ENCODE results near the gene GMCL2.

GMCL2 gene

GRCh38 chr5:178182158-178182876, 4.9 kb downstream of the GMCL2 start:
- no peak for DNase-seq (ENCODE audit: low read depth)

- DNase-seq (ENCODE audit: low read depth): no peak
Observed at GRCh38 chr5:178180141-178180863, 6.9 kb downstream of the GMCL2 start.

- no peak for DNase-seq (ENCODE audit: low read depth)
Observed at GRCh38 chr5:178177569-178177968, 9.6 kb downstream of the GMCL2 start.

- no peak for DNase-seq (ENCODE audit: low read depth)
Observed at GRCh38 chr5:178176791-178177190, 10.4 kb downstream of the GMCL2 start.

- no peak for DNase-seq (ENCODE audit: low read depth)
Observed at GRCh38 chr5:178174456-178174855, 12.7 kb downstream of the GMCL2 start.

- no peak for DNase-seq (ENCODE audit: low read depth)
Observed at GRCh38 chr5:178170455-178170854, 16.7 kb downstream of the GMCL2 start.

- no peak for DNase-seq (ENCODE audit: low read depth)
Observed at GRCh38 chr5:178165581-178165980, 21.6 kb downstream of the GMCL2 start.

- peak; percentile 88 for DNase-seq (ENCODE audit: low read depth)
Observed at GRCh38 chr5:178163772-178164735, 23.1 kb downstream of the GMCL2 start.

- DNase-seq (ENCODE audit: low read depth): no peak
Observed at GRCh38 chr5:178162481-178162880, 24.7 kb downstream of the GMCL2 start.

- no peak for DNase-seq (ENCODE audit: low read depth)
Observed at GRCh38 chr5:178160176-178160575, 27.0 kb downstream of the GMCL2 start.

GRCh38 chr5:178155065-178155464, 32.1 kb downstream of the GMCL2 start:
- DNase-seq (ENCODE audit: low read depth): no peak

- peak; percentile 96 for DNase-seq (ENCODE audit: low read depth)
Observed at GRCh38 chr5:178153530-178154340, 33.4 kb downstream of the GMCL2 start, which contains the start of gene NHP2. Gene NHP2 (minus strand): TSS chr5:178153885. CDS start chr5:178153817, 68 bp downstream.

GRCh38 chr5:178152491-178153444, 34.4 kb downstream of the GMCL2 start:
- no peak for DNase-seq (ENCODE audit: low read depth)

GRCh38 chr5:178150977-178151734, 36.0 kb downstream of the GMCL2 start:
- no peak for DNase-seq (ENCODE audit: low read depth)

- DNase-seq (ENCODE audit: low read depth): no peak
Observed at GRCh38 chr5:178149199-178149932, 37.8 kb downstream of the GMCL2 start.

GRCh38 chr5:178147406-178147805, 39.8 kb downstream of the GMCL2 start:
- no peak for DNase-seq (ENCODE audit: low read depth)

GRCh38 chr5:178145965-178146820, 41.0 kb downstream of the GMCL2 start:
- DNase-seq (ENCODE audit: low read depth): peak; percentile 52

GRCh38 chr5:178143901-178144300, 43.3 kb downstream of the GMCL2 start:
- DNase-seq (ENCODE audit: low read depth): no peak

Data from stimulated activated CD8-positive, alpha-beta memory T cell treated with anti-CD3 and anti-CD28 coated beads, Interleukin-7, amount 100 ng/mL, for 24 hours (primary cell).